GM23248 (cell line): ENCODE data around the gene CGNL1. TPM values are rescaled to one million over a fixed set of nuclear protein-coding genes. Genes with fewer than 3 reads are reported as not detected.

Experiments used
- DNase-seq: peaks from one replicate; pipeline ENCODE4 v3.0.0-alpha.2; 2015
- H2AFZ ChIP-seq: fragments of 200-600 bp; sonication (generic); 2 replicates; pipeline ENCODE4 v1.6.1; 2016; ENCODE audit warnings: antibody characterized with exemption
- H3F3A ChIP-seq: fragments of 200-600 bp; sonication (generic); 2 replicates; pipeline ENCODE4 v1.6.1; 2016; ENCODE audit warnings: mild to moderate bottlenecking, antibody characterized with exemption, mixed run types; ENCODE audit not compliant: insufficient read depth
- H3K27ac ChIP-seq: fragments of 200-600 bp; sonication (generic); 2 replicates; pipeline ENCODE4 v1.5.1; 2016; ENCODE audit warnings: mild to moderate bottlenecking
- H3K27me3 ChIP-seq: fragments of 200-600 bp; sonication (generic); replicated peaks from 2 replicates; pipeline ENCODE4 v1.6.1; 2016; ENCODE audit warnings: mild to moderate bottlenecking; ENCODE audit not compliant: insufficient read depth
- H3K36me3 ChIP-seq: fragments of 200-600 bp; sonication (generic); 2 replicates; pipeline ENCODE4 v1.6.1; 2016; ENCODE audit warnings: low read depth, mild to moderate bottlenecking
- H3K4me1 ChIP-seq: fragments of 200-600 bp; sonication (generic); 2 replicates; pipeline ENCODE4 v1.6.1; 2016; ENCODE audit warnings: mild to moderate bottlenecking; ENCODE audit not compliant: insufficient read depth
- H3K4me2 ChIP-seq: fragments of 200-600 bp; sonication (generic); one replicate; pipeline ENCODE4 v1.6.1; 2016; ENCODE audit warnings: mild to moderate bottlenecking; ENCODE audit not compliant: unreplicated experiment
- H3K4me3 ChIP-seq: fragments of 200-600 bp; sonication (generic); 2 replicates; pipeline ENCODE4 v1.5.1; 2016; ENCODE audit warnings: mild to moderate bottlenecking
- H3K79me2 ChIP-seq: fragments of 200-600 bp; sonication (generic); 2 replicates; pipeline ENCODE4 v1.6.1; 2016; ENCODE audit warnings: mild to moderate bottlenecking; ENCODE audit not compliant: insufficient read depth
- H3K9ac ChIP-seq: fragments of 200-600 bp; sonication (generic); 2 replicates; pipeline ENCODE4 v1.6.1; 2016; ENCODE audit warnings: mild to moderate bottlenecking
- H3K9me2 ChIP-seq: fragments of 200-600 bp; sonication (generic); 2 replicates; pipeline ENCODE4 v1.6.1; 2016; ENCODE audit warnings: mixed run types, mild to moderate bottlenecking, moderate library complexity; ENCODE audit not compliant: insufficient read depth
- H3K9me3 ChIP-seq: fragments of 200-600 bp; sonication (generic); one replicate; pipeline ENCODE4 v1.6.1; 2017; ENCODE audit warnings: low read depth
- H4K20me1 ChIP-seq: fragments of 200-600 bp; sonication (generic); 2 replicates; pipeline ENCODE4 v1.6.0; 2016; ENCODE audit not compliant: insufficient read depth
- EZH2 ChIP-seq: fragments of 200-600 bp; sonication (generic); IDR thresholded peaks from 2 replicates; pipeline ENCODE4 v1.6.1; 2018; ENCODE audit warnings: antibody characterized with exemption, mild to moderate bottlenecking; ENCODE audit not compliant: insufficient read depth, poor library complexity, severe bottlenecking
- EZH2phosphoT487 ChIP-seq: fragments of 200-600 bp; sonication (generic); IDR thresholded peaks from 2 replicates; pipeline ENCODE4 v1.6.1; 2018; ENCODE audit warnings: antibody characterized with exemption, moderate library complexity, mild to moderate bottlenecking, low read depth; ENCODE audit not compliant: insufficient read depth
- WGBS, 2 experiments: methylation state at CpG; one replicate each; pipeline ENCODE4 v1.1.6; 2015 to 2017; ENCODE audit warnings: low lambda C conversion rate in 2 of 2, low coverage in 1 of 2; ENCODE audit errors: missing lambda C conversion rate in 2 of 2; 5-methylcytosine and 5-hydroxymethylcytosine counted together
- in situ Hi-C: fragments of 300-500 bp; cut with MboI; formaldehyde crosslinking; loops from 2 replicates; pipeline ENCODE4 v1.15.0; 2020
- polyA plus RNA-seq: library from polyadenylated mRNA; unstranded; fragments of >200 nt; fragmentation: Nextera tagmentation; extraction: Ambion mirVana; gene quantifications from 2 replicates; pipeline ENCODE4 v1.2.1, GENCODE V29; 2016
- total RNA-seq: library from RNA; depleted of rRNA; stranded (reverse); fragments of >200 nt; shearing (Covaris generic); gene quantifications from 2 replicates; pipeline ENCODE4 v1.2.3, GENCODE V29; 2014

Gene CGNL1
- total and polyA plus RNA-seq, 2 experiments from 2014 or later, result 0.11 TPM

DNA sequence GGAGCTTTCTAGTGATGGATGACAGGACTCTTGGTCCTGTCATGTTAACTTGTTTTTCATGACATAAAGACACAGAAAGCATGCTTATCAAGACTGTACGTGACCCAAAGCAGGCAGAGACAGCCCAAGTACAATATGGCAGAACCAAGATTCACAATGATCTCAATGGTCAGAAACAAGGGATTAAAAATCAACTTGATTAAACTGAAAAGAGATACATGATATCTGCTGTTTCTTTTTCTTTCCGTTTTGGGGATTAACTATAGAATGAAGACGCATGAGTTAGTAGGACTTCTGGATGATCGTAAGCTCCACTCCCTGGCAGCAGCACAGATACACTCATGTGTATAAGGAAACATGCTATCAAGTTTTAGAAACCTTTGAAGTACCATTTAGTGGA, 117.0 kb downstream of the CGNL1 start:
- Histone ChIP-seq H3F3A (no peaks in the 10 kb centered on the region), H3K4me2 (no peak overlapping the region), H3K27ac (no peak overlapping the region), H3K9me2 (no peaks in the 10 kb centered on the region), H3K9ac (no peak overlapping the region), H4K20me1 (no peaks in the 10 kb centered on the region), H3K4me1 (peaks cover 11% of the 10 kb centered on the region), H3K4me3 (no peak overlapping the region), H3K79me2 (no peaks in the 10 kb centered on the region), H3K27me3 (no peaks in the 10 kb centered on the region), H3K36me3 (no peaks in the 10 kb centered on the region), H2AFZ (no peak overlapping the region), H3K9me3 (no peaks in the 10 kb centered on the region)
- in situ Hi-C loops, result no loop called here
- TF ChIP-seq EZH2 (no peak), EZH2phosphoT487 (no peak)
- WGBS, 2 experiments, result 96 to 98% methylated on average over 4 of the region's 4 CpGs
- no peak for DNase-seq

DNA sequence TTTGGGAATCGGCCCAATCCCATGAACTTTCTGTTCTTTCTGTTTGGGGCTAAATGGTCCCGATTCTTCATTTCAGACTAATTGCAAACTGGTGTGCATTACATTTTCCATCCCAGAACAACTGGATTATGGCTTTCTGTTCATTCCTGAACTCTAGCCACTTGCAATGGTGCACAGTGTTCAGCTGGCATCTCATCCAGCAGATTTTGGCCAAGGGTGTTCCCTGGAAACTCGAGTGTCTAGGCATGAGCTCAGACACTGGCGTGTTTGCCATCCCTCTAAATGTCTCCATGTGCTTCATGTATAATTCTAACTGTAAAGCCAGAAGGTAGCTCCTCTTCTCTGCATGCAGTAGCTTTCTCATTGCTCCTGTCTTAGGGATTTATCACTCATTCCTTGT, 118.3 kb downstream of the CGNL1 start:
- no peaks in the 10 kb centered on the region for H3F3A ChIP-seq
- no peaks in the 10 kb centered on the region for H3K9me2 ChIP-seq
- H3K36me3 ChIP-seq, result no peaks in the 10 kb centered on the region
- H3K9me3 ChIP-seq, result no peaks in the 10 kb centered on the region
- no peak overlapping the region for H3K9ac ChIP-seq
- in situ Hi-C loops, result no loop called here
- H3K4me1 ChIP-seq, result peaks cover 11% of the 10 kb centered on the region
- 31 to 32% methylated on average over 4 of the region's 4 CpGs for WGBS, 2 experiments
- no peaks in the 10 kb centered on the region for H3K27me3 ChIP-seq
- H2AFZ ChIP-seq, result no peak overlapping the region
- no peak overlapping the region for H3K4me2 ChIP-seq
- H3K4me3 ChIP-seq, result no peak overlapping the region
- no peaks in the 10 kb centered on the region for H3K79me2 ChIP-seq
- no peak for TF ChIP-seq EZH2phosphoT487
- no peak for TF ChIP-seq EZH2
- H4K20me1 ChIP-seq, result no peaks in the 10 kb centered on the region
- no peak for DNase-seq
- H3K27ac ChIP-seq, result no peak overlapping the region

DNA sequence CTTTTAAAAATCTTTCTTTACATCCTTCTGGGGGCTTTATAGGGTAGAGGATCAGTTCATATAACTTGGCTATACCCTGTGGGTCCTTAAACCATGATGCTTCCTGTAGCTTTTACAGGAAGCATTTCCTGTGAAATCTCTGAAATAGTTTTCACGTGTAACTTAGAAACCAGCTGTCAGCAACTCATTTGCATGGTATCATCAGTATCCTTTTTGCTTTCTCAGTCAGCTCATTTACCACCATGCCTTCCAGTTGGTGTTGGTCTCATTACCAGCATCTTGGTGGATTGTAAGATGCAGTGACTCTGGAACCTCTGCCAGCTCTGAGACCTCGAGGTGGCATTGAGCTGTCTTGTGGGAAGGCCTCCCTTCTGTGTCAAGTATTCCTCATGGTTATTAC, 118.7 kb downstream of the CGNL1 start:
- no peak for DNase-seq

DNA sequence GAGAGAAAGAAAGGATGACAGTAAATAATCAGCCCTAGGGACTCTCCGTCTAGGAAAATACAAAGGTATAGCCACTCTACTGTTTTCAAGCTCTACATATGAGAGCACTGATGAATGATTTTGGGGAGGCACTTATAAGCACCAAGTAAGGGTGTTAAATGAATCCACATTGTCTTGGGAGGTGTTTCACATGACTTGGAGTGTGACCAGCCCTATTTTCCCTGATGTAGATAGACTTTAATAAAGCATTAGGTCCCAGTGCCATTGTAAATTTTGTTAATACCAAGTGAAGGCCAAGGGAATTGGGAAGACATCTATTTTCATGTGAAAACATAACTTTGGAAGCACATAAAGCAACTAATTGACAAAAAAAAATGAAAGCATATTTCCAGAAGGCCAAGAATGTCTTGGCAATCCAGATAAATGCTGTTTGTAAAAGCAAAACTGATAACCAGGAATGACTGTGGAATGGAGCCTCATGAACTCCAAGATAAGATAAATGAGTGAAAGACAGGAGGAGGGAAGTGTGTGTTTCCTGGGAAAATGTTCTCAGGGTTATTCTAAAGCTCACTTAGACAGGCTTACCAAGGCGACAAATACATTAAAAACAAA, 119.4 kb downstream of the CGNL1 start:
- no peaks in the 10 kb centered on the region for H3K36me3 ChIP-seq
- H3F3A ChIP-seq, result no peaks in the 10 kb centered on the region
- TF ChIP-seq EZH2, result no peak
- no peak for TF ChIP-seq EZH2phosphoT487
- no peak overlapping the region for H2AFZ ChIP-seq
- H3K9me3 ChIP-seq, result no peaks in the 10 kb centered on the region
- no peaks in the 10 kb centered on the region for H3K79me2 ChIP-seq
- H4K20me1 ChIP-seq, result no peaks in the 10 kb centered on the region
- no peak overlapping the region for H3K4me2 ChIP-seq
- H3K4me3 ChIP-seq, result no peak overlapping the region
- in situ Hi-C loops, result no loop called here
- H3K4me1 ChIP-seq, result peaks cover 11% of the 10 kb centered on the region
- no peak for DNase-seq
- no peak overlapping the region for H3K9ac ChIP-seq
- no peaks in the 10 kb centered on the region for H3K9me2 ChIP-seq
- no peak overlapping the region for H3K27ac ChIP-seq
- no peaks in the 10 kb centered on the region for H3K27me3 ChIP-seq
- 75 to 82% methylated on average over 2 of the region's 2 CpGs for WGBS, 2 experiments

More for the DNA sequence above, 118.7 kb downstream of the CGNL1 start:
- in situ Hi-C loops, result no loop called here
- H3K36me3 ChIP-seq, result no peaks in the 10 kb centered on the region
- H3K79me2 ChIP-seq, result no peaks in the 10 kb centered on the region
- no peak overlapping the region for H3K4me2 ChIP-seq
- H3F3A ChIP-seq, result no peaks in the 10 kb centered on the region
- no peak overlapping the region for H2AFZ ChIP-seq
- 14 to 20% methylated on average over 2 of the region's 2 CpGs for WGBS, 2 experiments
- no peak overlapping the region for H3K9ac ChIP-seq
- H3K9me3 ChIP-seq, result no peaks in the 10 kb centered on the region
- H3K27me3 ChIP-seq, result no peaks in the 10 kb centered on the region
- H3K27ac ChIP-seq, result no peak overlapping the region
- H3K9me2 ChIP-seq, result no peaks in the 10 kb centered on the region
- H4K20me1 ChIP-seq, result no peaks in the 10 kb centered on the region
- H3K4me3 ChIP-seq, result no peak overlapping the region
- TF ChIP-seq EZH2phosphoT487, result no peak
- TF ChIP-seq EZH2, result no peak
- H3K4me1 ChIP-seq, result peaks cover 11% of the 10 kb centered on the region

DNA sequence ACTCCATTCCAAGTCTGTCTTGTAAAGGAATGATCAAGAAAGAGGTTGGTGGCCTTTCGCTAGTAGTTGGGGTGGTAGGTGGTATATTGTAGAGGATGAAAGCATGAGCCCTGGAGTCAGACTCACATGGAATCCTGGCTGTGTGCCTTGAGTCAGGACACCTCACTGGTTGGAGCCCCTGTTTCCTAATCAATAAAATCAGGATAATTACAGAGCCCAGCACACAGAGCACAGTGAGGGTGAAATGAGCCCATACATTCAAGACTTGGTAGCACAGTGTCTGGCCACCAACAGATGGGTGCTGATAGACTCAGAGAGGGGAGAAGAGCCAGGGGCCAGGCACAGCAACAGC, 120.3 kb downstream of the CGNL1 start:
- no peak overlapping the region for H3K9ac ChIP-seq
- WGBS, 2 experiments, result 85 to 100% methylated on average over 1 of the region's 1 CpG
- H3K36me3 ChIP-seq, result no peaks in the 10 kb centered on the region
- no peaks in the 10 kb centered on the region for H3K9me3 ChIP-seq
- no peak overlapping the region for H3K4me2 ChIP-seq
- no peak overlapping the region for H3K27ac ChIP-seq
- H3F3A ChIP-seq, result no peaks in the 10 kb centered on the region
- H3K27me3 ChIP-seq, result no peaks in the 10 kb centered on the region
- no peaks in the 10 kb centered on the region for H4K20me1 ChIP-seq
- H3K9me2 ChIP-seq, result no peaks in the 10 kb centered on the region
- H2AFZ ChIP-seq, result no peak overlapping the region
- no peak for TF ChIP-seq EZH2phosphoT487
- TF ChIP-seq EZH2, result no peak
- H3K4me3 ChIP-seq, result no peak overlapping the region
- H3K79me2 ChIP-seq, result no peaks in the 10 kb centered on the region
- peaks cover 18% of the 10 kb centered on the region for H3K4me1 ChIP-seq
- in situ Hi-C loops, result no loop called here
- DNase-seq, result no peak
